ENCODE measurements around the gene SSBP4. TPM values are rescaled to one million over a fixed set of nuclear protein-coding genes. Genes with fewer than 3 reads are reported as not detected.

The SSBP4 gene
- total and polyA plus RNA-seq, 2 of the 4 experiments (the other 2 are of a cell fraction): 14.9 to 39.7 TPM

DNA sequence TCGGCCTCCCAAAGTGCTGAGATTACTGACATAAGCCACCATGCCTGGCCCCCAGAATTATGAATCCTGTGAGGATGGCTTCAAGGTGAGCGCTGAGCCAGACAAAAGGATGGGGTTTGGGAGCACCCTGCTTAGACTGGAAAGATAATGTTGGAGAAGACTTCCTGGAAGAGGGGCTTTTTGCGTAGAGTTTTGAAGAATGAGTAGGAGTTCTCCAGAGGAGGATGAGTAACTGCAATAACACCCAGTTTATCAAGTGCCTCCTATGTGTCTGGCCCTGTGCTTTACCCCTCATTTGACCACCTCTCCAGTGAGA lies 33.9 kb upstream of the SSBP4 start:
- H2AK9ac ChIP-seq (replicated peaks; ENCODE audit: low read depth, low read length, poor library complexity): peak overlapping the region; percentile 21
- H4K5ac ChIP-seq (ENCODE audit: low read depth, low read length): peak overlapping the region; percentile 94
- peak overlapping the region; percentile 86 for H2BK120ac ChIP-seq (ENCODE audit: low read depth, low read length)
- intact Hi-C loops (cut with micrococcal nuclease): no loop called here
- H3K9me3 ChIP-seq (ENCODE audit: control insufficient read depth, insufficient read depth, low read length): no peaks in the 10 kb centered on the region
- H2BK15ac ChIP-seq (ENCODE audit: low read depth, low read length): peak overlapping the region; percentile 87; the same call in 2 of the 3 replicates
- H2BK20ac ChIP-seq (ENCODE audit: low read depth, low read length): peak overlapping the region; percentile 45
- BruUV-seq (replicated peaks): no TSS peak
- peaks cover 24% of the 10 kb centered on the region for H4K20me1 ChIP-seq (ENCODE audit: insufficient read depth, low read length)
- no peak overlapping the region for H2AFZ ChIP-seq (replicated peaks; ENCODE audit: low read length, poor library complexity)
- DNase-seq: no peak
- no peak overlapping the region for H3K4me3 ChIP-seq (ENCODE audit: insufficient read depth, low read depth, low read length)
- CTCF ChIA-PET: interaction anchor here (0.8 kb wide), 1 partner anchor 34 kb away, joined by 4 read pairs; the partner anchor contains the start of gene SSBP4
- H2BK5ac ChIP-seq (ENCODE audit: low read depth, low read length, poor library complexity, severe bottlenecking): peak overlapping the region; percentile 51
- no peak overlapping the region for H3K4me2 ChIP-seq (ENCODE audit: low read depth, low read length)
- peak overlapping the region; percentile 40 for H4K91ac ChIP-seq (ENCODE audit: insufficient read depth, low read depth, low read length)
- peaks cover 0 to 34% of the 10 kb centered on the region in 2 experiments; a peak in 3 of 4 replicates for H3K79me1 ChIP-seq (ENCODE audit: low read depth in 1 of 2, low read length in 2 of 2)
- H3K4me1 ChIP-seq (ENCODE audit: control insufficient read depth, insufficient read depth, low read length): peaks cover 17% of the 10 kb centered on the region
- H3K14ac ChIP-seq (replicated peaks; ENCODE audit: low read depth, low read length): peak overlapping the region; percentile 54; the same call in 1 of the 2 replicates
- H3K23ac ChIP-seq (ENCODE audit: low read depth, low read length): no peak overlapping the region
- H3K27ac ChIP-seq (ENCODE audit: insufficient read depth, low read length): peak overlapping the region; percentile 21; the same call in 1 of the 2 replicates
- POLR2A ChIA-PET (ENCODE audit: unreplicated experiment): no interaction called here
- peaks cover 9% of the 10 kb centered on the region; the same call in 1 of the 2 replicates for H3K36me3 ChIP-seq (ENCODE audit: control insufficient read depth, insufficient read depth, low read length)
- dilution Hi-C loops (cut with HindIII; ENCODE audit: low sequenced_read_pairs, unreplicated experiment): no loop called here
- TF ChIP-seq BHLHE40 (IDR thresholded peaks at IDR 0.05; ENCODE audit: low read depth, low read length): no peak
- TF ChIP-seq CTCF (conservative IDR thresholded peaks at IDR 0.05; ENCODE audit: low read depth, low read length): no peak
- TF ChIP-seq CHD1 (IDR thresholded peaks at IDR 0.05; ENCODE audit: low read depth, low read length): no peak
- no peak for TF ChIP-seq USF2 (IDR thresholded peaks at IDR 0.05; ENCODE audit: low read depth, low read length)
- TF ChIP-seq MAFK (IDR thresholded peaks at IDR 0.05; ENCODE audit: low read depth, low read length): no peak
- no peak for TF ChIP-seq RAD21 (IDR thresholded peaks at IDR 0.05; ENCODE audit: low read length)
- TF ChIP-seq MXI1 (IDR thresholded peaks at IDR 0.05; ENCODE audit: borderline replicate concordance, low read depth, low read length): no peak
- TF ChIP-seq, protein P1, sequence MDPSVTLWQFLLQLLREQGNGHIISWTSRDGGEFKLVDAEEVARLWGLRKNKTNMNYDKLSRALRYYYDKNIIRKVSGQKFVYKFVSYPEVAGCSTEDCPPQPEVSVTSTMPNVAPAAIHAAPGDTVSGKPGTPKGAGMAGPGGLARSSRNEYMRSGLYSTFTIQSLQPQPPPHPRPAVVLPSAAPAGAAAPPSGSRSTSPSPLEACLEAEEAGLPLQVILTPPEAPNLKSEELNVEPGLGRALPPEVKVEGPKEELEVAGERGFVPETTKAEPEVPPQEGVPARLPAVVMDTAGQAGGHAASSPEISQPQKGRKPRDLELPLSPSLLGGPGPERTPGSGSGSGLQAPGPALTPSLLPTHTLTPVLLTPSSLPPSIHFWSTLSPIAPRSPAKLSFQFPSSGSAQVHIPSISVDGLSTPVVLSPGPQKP (IDR thresholded peaks at IDR 0.05; ENCODE audit: borderline replicate concordance, low read depth, low read length): no peak
- no peak for TF ChIP-seq RCOR1 (IDR thresholded peaks at IDR 0.05; ENCODE audit: insufficient replicate concordance, low read length)
- TF ChIP-seq SMC3 (IDR thresholded peaks at IDR 0.05; ENCODE audit: low read depth, low read length): no peak
- no peak for TF ChIP-seq CEBPB (IDR thresholded peaks at IDR 0.05; ENCODE audit: low read depth, low read length)
- no peak for TF ChIP-seq RFX5 (IDR thresholded peaks at IDR 0.05; ENCODE audit: low read depth, low read length)
- TF ChIP-seq NFE2L2 (IDR thresholded peaks at IDR 0.05; ENCODE audit: low read depth, low read length): no peak
- TF ChIP-seq MAZ (IDR thresholded peaks at IDR 0.05; ENCODE audit: borderline replicate concordance, low read depth, low read length): no peak
- peak overlapping the region; percentile 59 for H3K4ac ChIP-seq (ENCODE audit: low read depth, low read length)
- WGBS, 2 experiments (ENCODE audit: extremely low coverage in 2 of 2, insufficient read length in 1 of 2): 100% methylated on average over 1 of the region's 3 CpGs; no CpG with 5 or more reads in 1 of the 2 experiments
- H3K9ac ChIP-seq (ENCODE audit: low read depth, low read length): no peak overlapping the region
- H4K8ac ChIP-seq (ENCODE audit: low read depth in 2 of 2, low read length in 2 of 2): peak overlapping the region in 1 of 2 experiments; percentile 49; a peak in 3 of 4 replicates
- H3K9me1 ChIP-seq (ENCODE audit: insufficient read depth, low read length): peaks cover 10% of the 10 kb centered on the region; the same call in 1 of the 2 replicates
- no peaks in the 10 kb centered on the region for H3K27me3 ChIP-seq (ENCODE audit: control insufficient read depth, insufficient read depth, low read length)
- no peak overlapping the region for H3K56ac ChIP-seq (ENCODE audit: extremely low read depth, insufficient read depth, low read length)
- ATAC-seq (ENCODE audit: low read depth): no peak
- H2AK5ac ChIP-seq (ENCODE audit: low read depth, low read length): peak overlapping the region; percentile 72
- in situ Hi-C loops (cut with MboI; ENCODE audit: low sequenced_read_pairs): no loop called here
- peak overlapping the region; percentile 83 for H3K18ac ChIP-seq (ENCODE audit: low read depth, low read length)
